Adrenal gland (tissue), 12 donors: ENCODE data around the gene DDI2. TPM values are rescaled to one million over a fixed set of nuclear protein-coding genes. Genes with fewer than 3 reads are reported as not detected.
"Not testable (repeated sequence)": the region's sequence is repeated elsewhere in the genome, so short reads cannot be mapped to it uniquely, and the experiment has no call there.

Experiments
- DNase-seq, 7 donors: peaks; one replicate each; pipeline ENCODE4 v3.0.0-alpha.2; 2019 to 2020
- H3K27ac ChIP-seq, 5 donors: fragments of 200-600 bp; sonication (generic) in 4 of 5; 1 replicate in 3 of 5; 2 replicates in 2 of 5; pipeline versions ENCODE4 v1.5.1 to v1.8.0; 2016 to 2020; ENCODE audit warnings: mild to moderate bottlenecking in 1 of 5
- H3K27me3 ChIP-seq: fragments of 200-600 bp; 2 replicates; pipeline ENCODE4 v1.8.0; 2021
- H3K36me3 ChIP-seq, 2 donors: fragments of 200-600 bp; replicated peaks in 1 of 2; 1 replicate in 1 of 2; 2 replicates in 1 of 2; pipeline versions ENCODE4 v1.5.1 to v1.8.0; 2018 to 2022
- H3K4me1 ChIP-seq, 2 donors: fragments of 200-600 bp; replicated peaks in 1 of 2; 1 replicate in 1 of 2; 2 replicates in 1 of 2; pipeline versions ENCODE4 v1.5.1 to v1.8.0; 2018 to 2021
- H3K4me3 ChIP-seq, 4 donors: fragments of 200-600 bp; sonication (generic) in 3 of 4; one replicate each; pipeline ENCODE4 v1.5.1; 2016 to 2018
- H3K9me3 ChIP-seq, 3 donors: fragments of 200-600 bp; sonication (generic) in 1 of 3; replicated peaks in 1 of 3; 1 replicate in 2 of 3; 2 replicates in 1 of 3; pipeline versions ENCODE4 v1.5.1 to v1.8.0; 2016 to 2021
- POLR2A ChIP-seq, 2 donors: fragments of 450-650 bp; IDR thresholded peaks; one replicate each; pipeline ENCODE4 v1.6.1; 2017; ENCODE audit warnings: antibody characterized with exemption in 2 of 2, mild to moderate bottlenecking in 2 of 2, moderate library complexity in 1 of 2
- WGBS, 4 donors: extraction: QIAGEN DNeasy Blood & Tissue Kit in 2 of 4; methylation state at CpG; one replicate each; pipeline versions ENCODE4 v1.1.5 to v1.1.7; 2013 to 2017; 5-methylcytosine and 5-hydroxymethylcytosine counted together
- intact Hi-C, 2 donors: fragments of 100-400 bp; cut with DNase I; formaldehyde crosslinking; loops; one replicate each; pipeline versions ENCODE4 v1.14.1 to v1.15.0; 2022 to 2023
- polyA plus RNA-seq, 3 donors: library from polyadenylated mRNA; stranded (reverse); fragments of 200-250 nt in 2 of 3; fragments of 350-450 nt in 1 of 3; fragmentation: Illumina TruSeq in 1 of 3; extraction: RNeasy Lipid Tissue Mini Kit (QIAGEN cat#74804) in 1 of 3; gene quantifications; one replicate each; pipeline ENCODE4 v1.2.3, GENCODE V29; 2013 to 2014
- total RNA-seq, 9 donors: library from RNA; depleted of rRNA in 4 of 9; stranded (reverse); fragments of >200 nt in 4 of 9; fragments of 120-200 nt in 1 of 9; fragmentation: NEBNext Ultra II Directional in 1 of 9; extraction: Animal tissue kit (Norgen Biotek cat#: 25700) in 1 of 9; gene quantifications; one replicate each; pipeline versions ENCODE4 v1.1.0 to v1.2.4, GENCODE V29; 2013 to 2023
- TF ChIP-seq, protein P1 (sequence below), 6 experiments: fragments of 450-650 bp in 4 of 6; fragments of 200-600 bp in 2 of 6; sonication (generic) in 1 of 6; IDR thresholded peaks; 1 replicate in 5 of 6; 2 replicates in 1 of 6; pipeline versions ENCODE4 v1.5.1 to v1.8.0; 2016 to 2021; ENCODE audit warnings: antibody characterized with exemption in 6 of 6, mild to moderate bottlenecking in 2 of 6, moderate library complexity in 1 of 6
- donor health status: healthy with polysubstance abuse.
- donor health status: Bipolar disorder and iron deficiency.
- donor health status: DM: yes; HTN: yes; CAD: no.
- donor health status: DM: no; HTN: no; CAD: no.
- donor health status: DM: no; HTN: no; CAD: no.
- donor health status: DM: yes; HTN: yes; CAD: no.

The DDI2 gene
- total and polyA plus RNA-seq, 12 donors: 5.3 to 46.3 (median 27.2) TPM

DNA sequence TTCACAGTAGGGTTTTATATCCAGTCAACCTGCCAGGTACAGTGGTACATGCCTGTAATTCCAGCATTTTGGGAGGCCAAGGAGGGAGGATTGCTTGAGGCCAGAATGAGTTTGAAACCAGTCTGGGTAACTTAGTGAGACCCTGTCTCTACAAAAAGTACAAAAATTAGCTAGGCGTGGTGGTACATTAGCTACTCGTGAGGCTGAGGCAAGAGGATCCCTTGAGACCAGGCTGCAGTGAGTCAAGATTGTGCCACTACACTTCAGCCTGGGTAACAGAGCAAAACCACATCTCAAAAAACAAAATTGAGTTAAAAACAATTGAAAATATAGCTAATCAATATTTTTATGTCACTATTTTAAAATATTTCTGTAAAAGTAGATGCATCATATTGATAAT lies 33.2 kb downstream of the DDI2 start:
- intact Hi-C loops: no loop called here
- Histone ChIP-seq H3K4me1 (no peaks in the 10 kb centered on the region), H3K4me3 (no peak overlapping the region), H3K36me3 (peaks cover 0 to 59% of the 10 kb centered on the region in 2 donors), H3K27me3 (no peaks in the 10 kb centered on the region), H3K27ac (no peak overlapping the region), H3K9me3 (no peaks in the 10 kb centered on the region)
- no peak for DNase-seq
- WGBS, 4 donors: 82 to 96% (median 89%) methylated on average over 2 of the region's 2 CpGs
- TF ChIP-seq POLR2A (IDR thresholded peaks at IDR 0.05): no peak
- TF ChIP-seq, protein P1, sequence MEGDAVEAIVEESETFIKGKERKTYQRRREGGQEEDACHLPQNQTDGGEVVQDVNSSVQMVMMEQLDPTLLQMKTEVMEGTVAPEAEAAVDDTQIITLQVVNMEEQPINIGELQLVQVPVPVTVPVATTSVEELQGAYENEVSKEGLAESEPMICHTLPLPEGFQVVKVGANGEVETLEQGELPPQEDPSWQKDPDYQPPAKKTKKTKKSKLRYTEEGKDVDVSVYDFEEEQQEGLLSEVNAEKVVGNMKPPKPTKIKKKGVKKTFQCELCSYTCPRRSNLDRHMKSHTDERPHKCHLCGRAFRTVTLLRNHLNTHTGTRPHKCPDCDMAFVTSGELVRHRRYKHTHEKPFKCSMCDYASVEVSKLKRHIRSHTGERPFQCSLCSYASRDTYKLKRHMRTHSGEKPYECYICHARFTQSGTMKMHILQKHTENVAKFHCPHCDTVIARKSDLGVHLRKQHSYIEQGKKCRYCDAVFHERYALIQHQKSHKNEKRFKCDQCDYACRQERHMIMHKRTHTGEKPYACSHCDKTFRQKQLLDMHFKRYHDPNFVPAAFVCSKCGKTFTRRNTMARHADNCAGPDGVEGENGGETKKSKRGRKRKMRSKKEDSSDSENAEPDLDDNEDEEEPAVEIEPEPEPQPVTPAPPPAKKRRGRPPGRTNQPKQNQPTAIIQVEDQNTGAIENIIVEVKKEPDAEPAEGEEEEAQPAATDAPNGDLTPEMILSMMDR (IDR thresholded peaks at IDR 0.05): no peak

DNA sequence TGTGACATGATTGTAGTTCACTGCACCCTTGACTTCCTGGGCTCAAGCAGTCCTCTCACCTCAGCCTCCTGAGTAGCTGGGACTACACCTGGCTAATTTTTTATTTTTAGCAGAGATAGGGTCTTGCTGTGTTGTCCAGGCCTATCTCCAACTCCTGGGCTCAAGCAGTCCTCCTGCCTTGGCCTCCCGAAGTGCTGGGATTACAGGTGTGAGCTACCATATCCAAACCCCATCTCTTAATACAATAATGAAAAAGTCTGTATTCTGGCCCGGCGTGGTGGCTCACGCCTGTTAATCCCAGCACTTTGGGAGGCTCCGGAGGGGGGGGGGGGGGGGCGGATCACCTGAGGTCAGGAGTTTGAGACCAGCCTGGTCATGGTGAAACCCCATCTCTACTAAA lies 34.9 kb downstream of the DDI2 start:
- DNase-seq, H3K27ac ChIP-seq, H3K27me3 ChIP-seq, H3K9me3 ChIP-seq, intact Hi-C loops, H3K4me1 ChIP-seq, H3K4me3 ChIP-seq: not testable (repeated sequence)
- WGBS, 4 donors: 89 to 99% (median 94%) methylated on average over 5 to 6 of the region's 6 CpGs; no CpG with 5 or more reads in 1 of the 4 donors
- peaks cover 0 to 68% of the 10 kb centered on the region in 2 donors for H3K36me3 ChIP-seq

DNA sequence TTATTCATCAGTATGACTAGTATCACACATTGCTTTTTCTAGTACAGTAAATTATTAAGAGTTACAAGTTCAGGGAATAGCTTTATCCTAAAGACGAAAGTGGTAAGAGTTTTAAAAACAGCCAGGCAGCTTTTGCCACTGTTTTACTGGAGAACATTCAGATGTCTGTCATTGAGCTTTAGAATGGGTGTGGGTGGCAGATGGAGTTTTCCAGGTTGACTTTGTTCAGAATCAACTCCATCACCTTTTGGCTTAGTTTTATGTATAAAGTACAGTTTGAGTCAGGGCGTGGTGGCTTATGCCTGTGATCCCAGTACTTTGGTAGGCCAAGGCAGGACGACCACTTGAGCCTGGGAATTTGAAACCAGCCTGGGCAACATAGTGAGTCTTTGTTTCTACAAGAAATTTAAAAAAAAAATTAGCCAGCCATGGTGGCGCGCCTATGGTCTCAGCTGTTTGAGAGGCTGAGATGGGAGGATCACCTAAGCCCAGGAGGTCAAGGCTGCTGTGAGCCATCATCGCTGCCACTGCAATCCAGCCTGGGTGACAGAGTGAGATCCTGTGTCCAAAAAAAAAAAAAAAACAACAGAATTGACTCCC lies 36.9 kb downstream of the DDI2 start:
- TF ChIP-seq POLR2A (IDR thresholded peaks at IDR 0.05): no peak
- TF ChIP-seq, protein P1 (IDR thresholded peaks at IDR 0.05): no peak
- no peaks in the 10 kb centered on the region for H3K9me3 ChIP-seq
- H3K27ac ChIP-seq: no peak overlapping the region
- peak in 1 of 7 donors; percentile 35 for DNase-seq
- H3K27me3 ChIP-seq: no peaks in the 10 kb centered on the region
- no peak overlapping the region for H3K4me3 ChIP-seq
- H3K4me1 ChIP-seq: peaks cover 0 to 4% of the 10 kb centered on the region in 2 donors
- intact Hi-C loops: no loop called here
- H3K36me3 ChIP-seq: peaks cover 0 to 66% of the 10 kb centered on the region in 2 donors
- 83 to 88% (median 85%) methylated on average over 6 of the region's 6 CpGs for WGBS, 4 donors

DNA sequence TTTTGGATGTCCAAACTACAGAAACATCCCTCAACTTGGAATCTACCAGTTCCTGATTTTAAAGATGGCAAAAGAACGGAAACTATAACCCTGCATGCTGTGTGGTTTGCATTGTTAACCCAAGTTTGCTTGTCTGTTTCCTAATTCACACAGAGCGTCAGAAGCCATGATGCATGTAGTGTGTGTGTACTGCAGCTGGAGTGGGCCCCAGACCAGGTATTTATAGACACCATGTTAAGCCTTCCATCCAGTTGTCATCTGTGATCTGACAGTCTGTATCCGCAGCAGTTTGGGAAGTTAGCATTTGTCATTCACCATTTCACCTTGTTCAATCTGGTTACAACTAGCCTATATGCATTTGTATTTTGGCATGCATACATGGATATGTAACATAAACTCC lies 39.2 kb downstream of the DDI2 start:
- Histone ChIP-seq H3K9me3 (no peaks in the 10 kb centered on the region), H3K36me3 (peaks cover 0 to 65% of the 10 kb centered on the region in 2 donors), H3K27ac (no peak overlapping the region), H3K4me1 (peaks cover 0 to 4% of the 10 kb centered on the region in 2 donors), H3K4me3 (no peak overlapping the region), H3K27me3 (no peaks in the 10 kb centered on the region)
- 84 to 97% (median 94%) methylated on average over 3 of the region's 3 CpGs for WGBS, 4 donors
- intact Hi-C loops: no loop called here
- no peak for DNase-seq
- TF ChIP-seq, protein P1 (IDR thresholded peaks at IDR 0.05): no peak
- no peak for TF ChIP-seq POLR2A (IDR thresholded peaks at IDR 0.05)

DNA sequence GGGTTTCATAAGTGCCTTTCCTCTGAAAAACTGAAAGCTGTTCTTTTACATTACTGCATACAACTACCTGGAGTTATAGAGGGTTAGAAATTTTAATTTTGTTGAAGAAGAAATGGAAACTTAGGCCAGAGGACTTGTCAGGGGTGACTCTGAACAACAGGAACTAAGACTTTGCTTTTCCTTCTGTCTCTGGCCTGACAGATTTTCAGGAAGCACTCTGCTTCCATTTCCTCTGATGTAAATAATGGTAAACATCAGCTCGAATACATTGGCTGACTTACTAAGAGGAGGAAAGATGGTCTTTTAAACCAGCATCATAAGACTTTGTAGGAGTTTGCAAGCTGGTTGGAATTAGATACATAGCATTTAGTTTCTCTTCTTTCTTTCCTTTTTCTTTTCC lies 39.8 kb downstream of the DDI2 start:
- H3K36me3 ChIP-seq: peaks cover 0 to 60% of the 10 kb centered on the region in 2 donors
- intact Hi-C loops: no loop called here

More for the DNA sequence above, 39.8 kb downstream of the DDI2 start:
- no peak overlapping the region for H3K4me3 ChIP-seq
- H3K9me3 ChIP-seq: no peaks in the 10 kb centered on the region
- DNase-seq: no peak
- H3K27me3 ChIP-seq: no peaks in the 10 kb centered on the region
- no peak overlapping the region for H3K27ac ChIP-seq
- WGBS, 4 donors: 55 to 75% (median 64%) methylated on average over 1 of the region's 1 CpG
- TF ChIP-seq, protein P1 (IDR thresholded peaks at IDR 0.05): no peak
- TF ChIP-seq POLR2A (IDR thresholded peaks at IDR 0.05): no peak
- H3K4me1 ChIP-seq: peaks cover 0 to 4% of the 10 kb centered on the region in 2 donors
